ENCODE results near the gene GSTO2. TPM values are rescaled to one million over a fixed set of nuclear protein-coding genes. Genes with fewer than 3 reads are reported as not detected.

The GSTO2 gene
- total and polyA plus RNA-seq, 2 of the 13 experiments (the other 11 are each of a cell fraction or from before 2014, with no cell fraction given) = 2.1 to 7.9 TPM

GRCh38 chr10:104351919-104352318, 82.9 kb downstream of the GSTO2 start (continued):
- TF ChIP-seq ZNF646 (CRISPR knock-in tag; IDR thresholded peaks at IDR 0.05) (no peak), MTF2 (CRISPR knock-in tag; IDR thresholded peaks at IDR 0.05; ENCODE audit: borderline replicate concordance) (no peak), GMEB1 (CRISPR knock-in tag; IDR thresholded peaks at IDR 0.05; ENCODE audit: borderline replicate concordance) (no peak), ZFP1 (CRISPR knock-in tag; IDR thresholded peaks at IDR 0.05) (no peak), ZNF318 (CRISPR knock-in tag; IDR thresholded peaks at IDR 0.05) (no peak), HCFC1 (IDR thresholded peaks at IDR 0.05; ENCODE audit: low read depth, low read length) (no peak), ZFY (CRISPR knock-in tag; IDR thresholded peaks at IDR 0.05) (no peak), KMT2B (CRISPR knock-in tag; IDR thresholded peaks at IDR 0.05) (no peak), ZNF460 (CRISPR knock-in tag; IDR thresholded peaks at IDR 0.05; ENCODE audit: borderline replicate concordance) (no peak), SATB2 (CRISPR knock-in tag; IDR thresholded peaks at IDR 0.05) (no peak)

All from HepG2 (cell line).